Putamen (tissue), 1 donor: ENCODE measurements around the gene CBFA2T2.
A peak's percentile ranks its signal among the peaks of the same experiment; 100 is the strongest.

ENCODE experiments used
- DNase-seq: peaks from one replicate; pipeline ENCODE4 v3.0.0-alpha.2; 2016; ENCODE audit warnings: low spot score

CBFA2T2 gene

DNA sequence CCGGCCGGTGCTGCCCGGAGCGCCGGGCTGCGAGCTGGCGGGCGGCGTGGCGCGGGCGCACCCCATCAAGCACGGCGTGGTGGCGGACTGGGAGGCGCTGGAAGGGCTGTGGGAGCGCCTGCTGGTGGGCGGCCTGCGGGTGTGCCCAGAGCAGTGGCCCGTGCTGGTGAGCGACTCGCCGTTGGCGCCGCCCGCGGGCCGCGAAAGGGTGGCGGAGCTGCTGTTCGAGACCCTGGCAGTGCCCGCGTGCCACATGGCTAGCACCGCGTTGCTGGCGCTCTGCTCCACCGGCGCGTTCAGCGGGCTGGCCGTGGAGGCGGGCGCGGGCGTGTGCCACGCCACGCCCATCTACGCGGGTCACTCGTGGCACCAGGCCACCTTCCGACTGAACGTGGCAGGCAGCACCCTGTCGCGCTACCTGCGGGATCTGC, 177.4 kb downstream of the CBFA2T2 start:
- no peak for DNase-seq

DNA sequence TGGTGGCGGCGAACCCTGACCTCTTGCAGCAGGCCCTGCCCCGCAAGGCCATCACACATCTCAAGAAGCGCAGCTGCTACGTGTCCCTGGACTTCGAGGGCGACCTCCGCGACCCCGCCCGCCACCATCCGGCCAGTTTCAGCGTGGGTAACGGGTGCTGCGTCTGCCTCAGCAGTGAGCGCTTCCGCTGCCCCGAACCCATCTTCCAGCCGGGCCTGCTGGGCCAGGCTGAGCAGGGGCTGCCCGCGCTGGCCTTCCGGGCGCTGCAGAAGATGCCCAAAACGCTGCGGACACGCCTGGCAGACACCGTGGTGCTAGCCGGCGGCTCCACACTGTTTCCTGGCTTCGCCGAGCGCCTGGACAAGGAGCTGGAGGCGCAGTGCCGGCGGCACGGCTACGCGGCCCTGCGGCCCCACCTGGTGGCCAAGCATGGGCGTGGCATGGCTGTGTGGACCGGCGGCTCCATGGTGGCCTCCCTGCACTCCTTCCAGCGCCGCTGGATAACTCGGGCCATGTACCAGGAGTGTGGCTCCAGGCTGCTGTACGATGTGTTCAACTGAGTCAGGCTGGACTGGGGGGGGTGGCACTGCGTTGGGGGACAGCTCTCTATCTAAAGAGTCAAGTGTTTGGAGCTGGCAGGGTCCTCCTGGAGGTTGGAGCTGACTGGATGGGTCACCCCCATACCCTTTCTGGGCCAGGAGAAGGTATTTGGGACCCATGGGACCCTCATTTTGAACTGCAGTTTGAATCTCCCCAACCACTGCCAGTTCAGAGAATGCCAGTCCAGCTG, 178.0 kb downstream of the CBFA2T2 start:
- peak; percentile 76 for DNase-seq

DNA sequence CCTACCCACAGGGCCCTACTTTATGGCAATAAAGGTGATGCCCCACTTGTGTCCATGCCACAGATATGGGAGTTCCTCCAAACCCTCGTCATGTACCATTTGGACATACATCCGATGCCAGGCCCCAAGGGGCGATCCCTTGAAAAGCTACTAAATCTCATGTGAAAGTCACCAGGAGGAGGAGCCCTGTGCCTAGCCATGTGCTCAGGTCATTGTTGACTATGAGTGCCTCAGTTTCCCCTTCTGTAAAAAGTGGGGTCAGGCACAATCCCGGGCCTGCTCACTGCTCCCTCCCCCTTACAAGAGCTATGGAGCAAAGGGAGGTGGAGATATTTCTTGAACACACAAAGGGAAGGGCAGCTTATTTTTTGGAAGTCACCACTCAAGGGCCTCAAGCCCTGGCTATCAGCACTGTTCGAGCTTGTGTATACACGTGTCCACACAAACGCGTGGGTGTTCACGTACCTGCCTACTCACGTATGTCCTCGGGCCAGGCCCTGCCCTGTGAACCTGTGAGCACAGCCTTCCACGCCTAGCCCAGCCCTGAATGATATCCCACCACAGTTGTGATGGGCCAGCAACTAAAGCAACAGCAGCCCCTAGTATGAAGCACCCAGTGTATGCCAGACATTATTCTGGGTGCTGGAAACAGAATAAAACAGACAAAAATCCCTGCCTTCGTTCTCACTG, 178.7 kb downstream of the CBFA2T2 start:
- no peak for DNase-seq

DNA sequence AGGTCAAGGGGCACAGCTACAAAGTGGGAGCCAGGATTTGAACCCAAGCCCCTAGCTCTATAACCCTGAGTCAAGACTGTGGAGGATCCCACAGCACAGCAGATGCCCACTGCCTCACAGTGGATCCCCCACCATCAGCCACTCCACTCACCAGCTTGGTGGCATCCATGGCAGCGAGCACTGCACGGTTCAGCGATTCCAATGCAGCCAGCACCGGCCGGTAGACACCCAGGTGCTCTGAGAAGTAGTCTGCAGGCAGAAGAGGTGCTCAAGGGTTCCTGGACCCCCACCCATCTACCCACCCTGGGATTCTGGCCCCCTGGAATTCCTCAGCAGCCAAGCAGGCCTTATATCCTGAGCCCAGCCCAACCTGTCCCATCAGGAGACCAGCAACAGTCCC, 179.3 kb downstream of the CBFA2T2 start:
- DNase-seq, result no peak

DNA sequence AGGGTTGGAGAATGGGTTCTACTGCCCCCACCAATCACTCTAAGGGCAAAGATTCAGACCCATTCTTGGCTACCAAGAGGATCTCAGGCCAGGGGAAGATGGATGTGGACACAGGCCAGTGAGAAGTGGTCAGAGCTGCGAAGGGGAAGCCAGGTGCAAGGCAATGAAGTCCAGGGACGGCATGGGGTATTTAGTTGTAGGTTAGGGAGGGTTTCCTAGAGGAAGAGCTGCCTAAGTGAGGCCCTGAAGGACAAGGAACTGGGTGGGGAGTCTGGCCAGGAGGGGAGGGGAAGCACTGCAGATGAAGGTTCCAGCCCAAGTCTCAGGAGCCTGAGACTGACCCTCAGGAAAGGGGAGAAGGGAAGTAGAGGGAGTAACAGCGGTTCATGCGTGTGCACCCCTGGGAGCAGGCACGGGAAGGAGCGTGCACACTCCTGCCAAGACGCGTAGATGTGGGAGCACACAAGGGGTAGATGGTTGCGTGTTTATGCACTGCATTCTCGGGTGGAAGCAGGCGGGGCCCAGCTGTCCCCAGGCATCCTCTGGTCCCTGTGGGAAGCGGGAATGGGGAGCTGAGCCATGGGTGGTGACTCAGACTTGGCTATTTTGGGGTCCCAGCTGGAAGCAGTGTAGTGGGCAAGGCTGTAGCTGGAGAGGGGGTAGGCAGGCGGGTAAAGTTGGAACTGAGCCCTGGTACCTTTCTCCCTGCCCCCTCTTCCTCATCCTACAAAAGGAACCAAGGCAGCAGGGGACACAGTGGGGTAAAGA, 180.2 kb downstream of the CBFA2T2 start:
- DNase-seq, result no peak

DNA sequence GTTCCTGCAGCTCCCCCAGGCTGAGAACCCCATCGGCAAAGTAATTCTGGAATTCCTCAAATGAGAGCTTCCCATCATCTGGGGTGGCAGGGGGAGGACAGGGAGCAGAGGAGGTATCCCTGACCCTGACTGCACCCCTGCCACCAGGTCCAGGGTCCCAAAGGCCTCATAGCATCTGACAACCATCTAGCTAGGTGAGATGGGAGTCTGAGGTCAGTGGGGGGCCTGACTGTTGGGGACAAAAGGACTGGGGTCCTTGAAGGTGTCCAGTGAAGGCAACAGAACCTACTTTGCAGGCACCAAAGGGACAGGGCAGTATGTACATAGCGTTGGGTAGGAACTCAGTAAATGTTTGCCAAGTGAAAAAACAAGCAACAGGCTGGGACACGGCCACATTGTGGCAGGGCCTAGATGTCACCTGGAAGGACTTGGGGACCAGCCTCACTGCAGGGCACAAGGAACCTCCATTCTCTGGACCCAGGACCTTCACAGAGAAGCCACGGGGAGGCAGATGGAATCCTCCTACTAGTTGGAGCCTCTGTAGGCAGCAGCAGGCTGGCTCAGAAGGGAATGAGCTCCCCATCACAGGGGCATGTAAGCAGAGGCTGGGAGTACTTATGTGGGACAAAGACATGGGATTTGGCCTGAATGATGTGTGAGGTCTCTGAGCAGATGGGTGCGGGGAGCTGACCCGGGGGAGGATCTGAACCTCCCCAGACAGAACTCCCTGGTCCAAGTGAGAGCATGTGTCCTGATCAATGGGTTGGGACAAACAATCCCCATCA, 181.0 kb downstream of the CBFA2T2 start:
- DNase-seq, result no peak

DNA sequence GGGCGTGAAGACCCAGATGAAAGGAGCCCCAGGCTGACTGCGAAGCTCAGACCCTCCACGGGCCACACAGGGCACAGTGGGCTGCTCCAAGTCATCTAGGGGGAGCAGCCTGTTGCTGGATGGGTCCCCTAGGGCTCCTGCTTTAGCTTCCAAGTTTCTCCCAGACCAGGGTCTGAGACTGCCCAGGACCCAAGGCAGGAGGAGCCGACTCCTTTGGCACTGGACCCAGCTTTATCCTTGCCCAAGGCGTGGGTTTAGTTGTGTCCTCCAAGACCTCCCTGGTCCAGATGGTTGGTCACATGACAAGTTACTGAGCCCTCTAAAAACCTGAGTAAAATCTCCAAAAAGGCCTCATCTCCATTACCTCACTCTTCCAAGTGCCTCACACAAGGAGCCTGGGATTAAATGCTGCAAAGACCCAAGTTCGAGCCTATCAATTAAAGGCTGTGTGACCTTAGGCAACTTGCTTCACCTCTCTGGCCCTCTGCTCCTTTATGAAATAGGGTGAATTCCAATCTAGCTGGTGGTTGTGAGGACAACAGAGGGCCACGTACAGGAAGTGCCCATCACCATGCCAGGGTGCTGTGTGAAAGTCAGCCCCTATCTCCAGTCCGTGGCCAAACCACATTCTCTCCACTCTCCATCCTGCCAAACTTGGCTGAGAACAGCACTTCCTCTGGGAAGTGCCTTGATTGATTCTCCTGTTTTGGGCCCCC, 181.8 kb downstream of the CBFA2T2 start:
- no peak for DNase-seq

DNA sequence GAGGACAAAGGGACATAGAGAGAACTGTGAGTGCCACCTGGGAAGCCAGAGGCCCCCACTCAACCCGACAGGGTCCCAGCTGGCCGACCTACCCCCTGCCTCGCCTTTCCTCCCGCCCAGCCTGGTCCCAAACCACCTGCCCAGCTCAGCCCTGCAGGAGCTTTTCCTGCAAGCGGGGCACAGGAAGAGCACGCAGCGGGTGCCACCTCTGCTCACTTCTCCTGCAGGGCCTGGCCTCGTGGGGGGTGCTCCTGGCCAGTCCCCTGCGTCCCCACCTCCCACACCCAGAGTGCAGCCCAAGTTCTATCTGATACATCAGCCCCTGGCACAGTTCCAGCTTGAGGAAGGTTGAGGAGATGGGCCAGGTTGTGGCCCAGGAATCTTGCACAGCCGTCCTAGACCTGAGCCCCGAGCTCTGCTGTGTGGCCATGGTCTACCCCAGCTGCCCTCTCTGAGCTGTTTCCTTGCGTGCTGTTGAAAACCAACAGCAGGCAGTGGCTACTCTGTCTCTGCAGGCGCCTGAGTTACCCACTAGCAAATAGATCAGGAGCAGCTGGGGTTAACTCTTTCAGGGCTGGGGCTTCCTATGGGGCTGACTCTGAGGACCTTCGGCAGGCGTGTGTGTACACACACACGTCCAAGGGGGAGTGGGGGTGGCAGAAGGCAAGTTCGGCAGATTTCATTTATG, 182.7 kb downstream of the CBFA2T2 start:
- no peak for DNase-seq

DNA sequence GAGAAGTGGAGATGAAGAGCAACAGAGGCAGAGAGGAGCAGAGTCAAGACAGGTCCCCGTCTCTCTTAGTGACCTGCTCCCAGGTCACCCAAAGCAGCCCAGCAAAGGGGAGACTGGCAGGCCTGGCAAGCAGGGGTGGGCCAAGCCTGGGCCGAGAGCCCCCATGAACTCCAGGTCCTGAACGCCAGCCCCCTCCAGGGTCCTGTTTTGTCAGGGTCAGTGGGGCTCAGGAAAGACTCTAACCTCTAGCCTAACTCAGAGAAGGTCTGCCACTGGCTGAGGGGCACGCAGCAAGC, 183.2 kb downstream of the CBFA2T2 start:
- no peak for DNase-seq

DNA sequence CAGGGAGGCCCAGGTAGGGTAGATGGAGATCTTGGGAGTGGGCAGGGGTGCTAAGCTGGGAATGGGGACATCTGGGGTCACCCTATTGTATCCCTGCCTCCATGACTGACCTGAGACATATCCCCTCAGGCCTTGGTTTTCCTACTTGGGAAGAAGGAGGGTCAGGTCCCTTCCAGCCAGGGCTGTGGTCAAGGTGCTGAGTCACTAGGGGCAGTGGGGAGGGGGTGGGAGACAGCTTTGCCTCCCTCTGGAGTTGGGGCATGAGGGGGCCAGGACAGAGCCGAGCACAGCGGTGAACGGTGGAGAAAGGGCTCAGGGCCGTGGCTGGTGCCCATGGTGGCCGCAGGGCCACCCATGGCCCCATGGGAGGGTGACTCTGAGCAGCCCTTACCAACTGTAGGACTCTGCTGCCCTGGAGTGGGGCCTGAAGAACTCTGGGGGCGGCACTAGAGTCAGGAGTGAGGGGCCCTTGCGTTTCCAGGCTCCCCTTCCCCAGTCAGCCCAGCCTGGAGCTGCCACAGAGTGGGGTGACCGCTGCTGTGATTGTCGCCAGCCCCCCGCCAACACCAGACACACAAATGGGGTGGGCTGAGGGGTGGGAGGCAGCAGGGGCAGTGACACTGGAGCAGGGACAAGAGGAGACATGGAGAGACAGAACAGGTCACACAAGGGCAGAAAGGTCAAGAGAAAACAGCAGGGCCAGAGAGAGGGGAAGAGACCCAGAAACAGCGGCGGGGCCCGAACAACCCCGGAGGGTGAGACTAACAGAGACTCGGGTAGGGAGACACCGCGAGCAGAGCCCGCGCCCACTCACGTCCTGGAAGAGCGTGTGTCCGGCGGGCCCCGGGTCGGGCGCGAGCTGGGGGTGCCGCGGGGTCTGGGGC, 183.8 kb downstream of the CBFA2T2 start:
- no peak for DNase-seq

DNA sequence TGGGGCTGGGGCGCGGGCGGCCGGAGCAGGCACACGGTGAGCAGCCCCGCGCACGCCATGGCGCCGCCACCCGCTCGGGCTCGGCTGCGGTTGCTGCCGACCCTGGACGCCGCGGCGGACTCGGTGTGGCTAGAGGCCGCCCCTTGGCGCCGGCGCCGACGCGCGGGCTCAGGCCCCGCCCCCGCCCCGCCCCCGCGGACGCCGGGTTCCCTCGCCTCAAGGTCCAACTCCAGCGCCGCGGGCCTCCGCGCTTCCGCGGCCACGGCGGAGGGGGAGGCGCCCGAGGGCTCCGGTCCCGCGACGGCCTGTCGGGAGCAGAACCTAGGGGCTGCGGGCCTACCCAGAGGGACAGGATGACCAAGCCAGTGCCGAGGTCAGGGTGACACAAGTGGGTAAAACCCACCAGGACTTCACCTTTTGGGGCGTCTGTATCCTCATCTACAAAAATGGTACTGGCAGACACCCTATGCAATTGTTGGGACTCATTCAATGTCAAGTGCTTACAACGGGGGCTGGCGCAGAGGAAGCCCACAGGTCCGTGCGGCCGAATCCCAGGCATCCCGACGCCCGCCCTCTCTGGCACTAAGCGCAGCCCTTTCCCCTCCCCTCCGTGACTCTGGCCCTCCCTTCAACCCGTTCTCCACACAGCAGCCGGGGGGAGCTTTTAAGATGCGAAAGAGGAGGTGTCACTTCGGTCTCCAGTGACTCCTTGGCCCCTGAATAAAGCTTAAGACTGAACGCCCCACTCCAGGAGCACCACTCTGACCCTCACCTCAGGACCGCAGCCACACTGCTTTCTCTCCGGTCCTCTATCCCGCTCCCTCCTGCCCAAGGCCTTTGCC, 184.6 kb downstream of the CBFA2T2 start, which contains the start of gene NECAB3:
TSS of gene NECAB3 (minus strand) at position 135 of the 842 bp plus-strand sequence. CDS start at position 59, 76 bp downstream.
- DNase-seq, result peak; percentile 85

DNA sequence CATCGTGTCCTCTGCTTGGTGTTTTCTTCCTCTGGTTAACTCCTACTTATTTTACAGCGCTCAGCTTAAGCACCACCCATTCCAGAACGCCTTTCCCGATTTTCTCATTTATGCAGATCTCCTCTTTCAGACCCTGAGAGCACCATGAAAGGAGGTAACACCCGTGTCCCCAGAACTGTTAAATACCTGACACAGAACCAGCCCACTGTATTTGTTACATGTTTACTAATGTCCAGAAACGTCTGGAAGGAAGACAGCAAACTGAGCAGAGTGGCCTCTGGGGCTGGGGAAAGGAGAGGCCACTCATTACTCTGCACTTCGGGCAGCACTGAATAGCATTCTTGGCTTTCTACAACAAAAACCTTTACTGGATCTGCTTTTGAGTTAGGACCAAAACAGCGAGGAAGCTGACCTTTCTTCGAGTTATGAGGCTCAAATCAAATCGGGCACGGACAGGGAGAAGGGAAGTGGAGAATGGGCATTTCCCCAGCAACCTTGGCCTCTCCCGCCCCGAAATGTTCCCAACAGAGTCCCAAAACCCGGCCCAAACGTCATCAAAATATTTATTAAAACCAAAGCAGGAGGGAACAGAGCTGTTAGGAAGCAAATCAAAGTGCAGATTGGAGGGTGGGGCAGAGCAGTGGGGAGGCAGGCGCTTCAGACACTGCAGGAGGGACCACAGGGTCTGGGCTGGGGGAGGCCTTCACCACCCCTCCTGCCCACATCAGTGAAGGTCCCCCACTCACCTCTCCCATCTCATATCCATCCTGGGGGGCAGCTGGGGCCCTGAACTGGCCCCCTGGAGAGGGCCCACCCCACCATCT, 185.5 kb downstream of the CBFA2T2 start:
- DNase-seq, result no peak

DNA sequence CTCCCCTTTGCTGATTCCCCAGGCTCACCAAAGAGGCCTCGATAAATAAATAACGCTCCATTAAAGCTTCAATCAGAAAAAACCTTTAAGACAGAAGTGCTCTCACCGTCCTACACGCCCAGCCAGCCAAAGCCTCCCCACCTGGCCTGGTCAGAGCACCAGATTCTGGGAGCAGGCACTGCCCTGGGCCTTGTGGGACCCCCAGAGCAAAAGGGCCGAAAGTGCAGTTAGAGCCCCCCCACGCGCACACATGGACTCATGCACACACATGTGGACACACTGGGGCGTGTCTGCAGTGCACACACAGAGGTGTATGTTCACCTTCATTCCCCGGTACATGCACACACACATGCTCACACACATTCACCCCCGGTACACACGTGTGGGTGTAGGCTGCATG, 186.2 kb downstream of the CBFA2T2 start:
- DNase-seq, result no peak

DNA sequence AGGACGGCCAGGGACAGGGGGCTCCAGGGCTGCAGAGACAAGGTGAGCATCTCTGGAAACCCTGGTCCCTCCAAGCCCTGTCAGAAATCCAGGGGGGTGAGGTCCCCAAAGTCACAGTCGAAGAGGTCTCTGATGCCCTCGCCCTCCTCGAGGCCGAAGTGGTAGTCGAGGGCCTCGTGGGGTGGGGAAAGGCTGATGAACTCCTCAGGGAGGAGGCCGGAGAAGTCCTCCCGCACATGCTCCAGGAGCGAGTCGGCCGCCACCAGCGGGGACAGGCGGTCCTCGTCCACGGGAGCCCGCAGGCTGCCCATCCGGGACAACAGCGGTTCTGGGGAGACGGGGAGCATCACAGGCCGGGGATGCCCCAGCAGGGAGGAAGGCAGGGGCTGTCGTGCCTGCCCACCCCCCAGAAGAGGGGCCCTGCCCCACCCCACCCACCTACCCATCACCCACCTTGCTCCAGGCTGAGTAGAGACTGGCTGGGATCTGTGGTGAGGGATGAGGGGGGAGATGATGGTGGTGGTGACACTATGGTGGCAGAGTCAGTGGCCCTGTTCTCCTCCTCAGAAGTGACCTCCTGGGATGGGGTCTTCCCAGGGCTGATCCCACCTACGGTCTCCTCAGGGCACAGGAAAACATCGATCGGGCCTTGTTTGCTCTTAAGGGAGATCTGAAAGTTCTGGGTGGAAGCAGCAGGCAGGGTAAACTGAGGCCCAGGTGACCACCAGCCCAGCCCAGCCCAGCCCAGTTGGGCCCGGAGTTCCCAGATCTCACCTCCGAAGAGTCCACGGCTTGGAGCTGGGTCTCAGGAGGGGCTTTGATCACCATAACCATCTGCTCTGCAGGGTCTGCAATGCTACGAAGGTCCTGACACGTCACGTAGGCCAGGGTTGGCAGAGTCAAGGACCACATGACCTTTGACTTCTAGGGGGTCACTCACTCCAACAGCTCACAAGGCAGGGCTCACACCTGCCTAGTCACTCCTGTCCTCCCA, 187.1 kb downstream of the CBFA2T2 start:
- no peak for DNase-seq

DNA sequence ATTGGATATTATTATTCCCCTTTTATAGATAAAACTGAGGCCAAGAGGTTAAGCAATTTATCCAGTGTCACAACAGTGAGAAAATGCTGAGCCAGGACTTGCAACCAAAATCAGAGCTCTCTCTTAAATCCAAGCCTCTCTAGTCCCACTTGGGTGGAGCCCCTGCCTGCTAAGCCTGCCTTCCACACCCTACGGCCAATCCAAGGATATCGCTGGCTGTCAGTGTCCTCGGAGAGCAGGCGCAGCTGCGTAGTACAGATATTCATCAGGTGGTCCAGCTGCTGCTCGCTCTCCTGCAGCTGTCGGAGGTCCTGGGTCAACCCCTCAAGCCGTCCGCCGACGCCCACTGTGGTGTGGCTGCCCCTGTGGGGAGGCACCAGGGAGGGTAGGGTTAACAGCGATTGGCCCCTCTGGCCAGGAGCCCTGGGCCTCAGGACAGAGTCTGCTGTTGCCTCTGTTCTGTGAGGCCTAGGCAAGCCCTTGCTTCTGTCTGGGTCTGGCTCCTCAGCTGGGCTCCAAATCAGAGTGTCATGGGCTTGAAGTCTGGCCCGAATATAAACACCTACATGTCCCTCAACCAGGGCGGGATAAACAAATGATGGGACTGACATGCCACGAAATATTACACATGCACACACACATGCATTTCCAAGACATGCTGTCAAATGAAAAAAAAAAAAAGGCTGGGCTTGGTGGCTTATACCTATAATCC, 188.3 kb downstream of the CBFA2T2 start:
- no peak for DNase-seq
